ENCODE measurements around the gene SIGLEC8.

DNA sequence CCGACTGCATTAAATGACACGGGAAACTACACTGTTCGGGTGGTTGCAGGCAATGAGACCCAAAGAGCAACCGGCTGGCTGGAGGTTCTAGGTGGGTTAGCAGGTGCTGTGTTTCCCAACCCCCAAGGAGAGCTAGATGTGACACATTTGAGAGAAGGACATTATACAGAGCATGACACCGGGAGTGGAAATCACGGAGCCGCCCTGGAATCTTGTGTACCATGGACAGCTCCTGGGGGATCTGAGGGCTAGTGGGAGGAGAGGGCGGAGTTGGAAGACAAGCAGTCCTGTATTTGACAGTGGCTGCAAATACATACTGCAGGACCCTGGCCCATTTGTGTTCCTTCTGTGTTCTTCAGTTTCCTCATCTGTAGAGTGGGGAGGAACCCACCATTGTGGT, 22.3 kb upstream of the SIGLEC8 start:
- no peak for TF ChIP-seq POLR2A (IDR thresholded peaks at IDR 0.05)
- TF ChIP-seq, protein P1, sequence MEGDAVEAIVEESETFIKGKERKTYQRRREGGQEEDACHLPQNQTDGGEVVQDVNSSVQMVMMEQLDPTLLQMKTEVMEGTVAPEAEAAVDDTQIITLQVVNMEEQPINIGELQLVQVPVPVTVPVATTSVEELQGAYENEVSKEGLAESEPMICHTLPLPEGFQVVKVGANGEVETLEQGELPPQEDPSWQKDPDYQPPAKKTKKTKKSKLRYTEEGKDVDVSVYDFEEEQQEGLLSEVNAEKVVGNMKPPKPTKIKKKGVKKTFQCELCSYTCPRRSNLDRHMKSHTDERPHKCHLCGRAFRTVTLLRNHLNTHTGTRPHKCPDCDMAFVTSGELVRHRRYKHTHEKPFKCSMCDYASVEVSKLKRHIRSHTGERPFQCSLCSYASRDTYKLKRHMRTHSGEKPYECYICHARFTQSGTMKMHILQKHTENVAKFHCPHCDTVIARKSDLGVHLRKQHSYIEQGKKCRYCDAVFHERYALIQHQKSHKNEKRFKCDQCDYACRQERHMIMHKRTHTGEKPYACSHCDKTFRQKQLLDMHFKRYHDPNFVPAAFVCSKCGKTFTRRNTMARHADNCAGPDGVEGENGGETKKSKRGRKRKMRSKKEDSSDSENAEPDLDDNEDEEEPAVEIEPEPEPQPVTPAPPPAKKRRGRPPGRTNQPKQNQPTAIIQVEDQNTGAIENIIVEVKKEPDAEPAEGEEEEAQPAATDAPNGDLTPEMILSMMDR (IDR thresholded peaks at IDR 0.05): no peak
